ENCODE data around the gene CD209.

The CD209 gene

GRCh38 chr19:7729211-7729610 lies 18.1 kb downstream of the CD209 start:
- H3K27me3 ChIP-seq (ENCODE audit: control insufficient read depth, insufficient read depth, low read length): peaks cover 48% of the 10 kb centered on the region
- H3K36me3 ChIP-seq (ENCODE audit: control insufficient read depth, insufficient read depth, low read length): no peaks in the 10 kb centered on the region
- H3K27ac ChIP-seq (ENCODE audit: low read depth, low read length): no peak overlapping the region
- no peak overlapping the region for H3K9ac ChIP-seq (ENCODE audit: low read depth, low read length)
- no peak overlapping the region; the same call in 1 of the 2 replicates for H3K4me3 ChIP-seq (ENCODE audit: low read depth, low read length)
- H3K4me1 ChIP-seq (ENCODE audit: control insufficient read depth, insufficient read depth, low read length): 0 out of 2 replicates have a peak, but pooled peaks cover 10% of the 10 kb centered on the region
- no peaks in the 10 kb centered on the region for H3K9me3 ChIP-seq (ENCODE audit: control insufficient read depth, insufficient read depth, low read length)

GRCh38 chr19:7725791-7726190 lies 21.5 kb downstream of the CD209 start:
- Histone ChIP-seq H3K27me3 (ENCODE audit: control insufficient read depth, insufficient read depth, low read length) (peaks cover 33% of the 10 kb centered on the region), H3K4me3 (ENCODE audit: low read depth, low read length) (no peak overlapping the region), H3K4me1 (ENCODE audit: control insufficient read depth, insufficient read depth, low read length) (0 out of 2 replicates have a peak, but pooled peaks cover 10% of the 10 kb centered on the region), H3K9me3 (ENCODE audit: control insufficient read depth, insufficient read depth, low read length) (no peaks in the 10 kb centered on the region), H3K36me3 (ENCODE audit: control insufficient read depth, insufficient read depth, low read length) (no peaks in the 10 kb centered on the region), H3K27ac (ENCODE audit: low read depth, low read length) (no peak overlapping the region), H3K9ac (ENCODE audit: low read depth, low read length) (no peak overlapping the region)

GRCh38 chr19:7722231-7722651 lies 25.1 kb downstream of the CD209 start:
- Histone ChIP-seq H3K9me3 (ENCODE audit: control insufficient read depth, insufficient read depth, low read length) (no peaks in the 10 kb centered on the region), H3K9ac (ENCODE audit: low read depth, low read length) (no peak overlapping the region), H3K4me1 (ENCODE audit: control insufficient read depth, insufficient read depth, low read length) (no peaks in the 10 kb centered on the region), H3K4me3 (ENCODE audit: low read depth, low read length) (no peak overlapping the region), H3K36me3 (ENCODE audit: control insufficient read depth, insufficient read depth, low read length) (no peaks in the 10 kb centered on the region), H3K27ac (ENCODE audit: low read depth, low read length) (no peak overlapping the region), H3K27me3 (ENCODE audit: control insufficient read depth, insufficient read depth, low read length) (no peaks in the 10 kb centered on the region; the same call in 1 of the 2 replicates)

GRCh38 chr19:7720351-7720750 lies 27.0 kb downstream of the CD209 start:
- Histone ChIP-seq H3K36me3 (ENCODE audit: control insufficient read depth, insufficient read depth, low read length) (no peaks in the 10 kb centered on the region), H3K27ac (ENCODE audit: low read depth, low read length) (no peak overlapping the region), H3K4me1 (ENCODE audit: control insufficient read depth, insufficient read depth, low read length) (no peaks in the 10 kb centered on the region), H3K4me3 (ENCODE audit: low read depth, low read length) (no peak overlapping the region), H3K9me3 (ENCODE audit: control insufficient read depth, insufficient read depth, low read length) (no peaks in the 10 kb centered on the region), H3K27me3 (ENCODE audit: control insufficient read depth, insufficient read depth, low read length) (no peaks in the 10 kb centered on the region), H3K9ac (ENCODE audit: low read depth, low read length) (no peak overlapping the region)

GRCh38 chr19:7718668-7719067 lies 28.7 kb downstream of the CD209 start:
- Histone ChIP-seq H3K4me1 (ENCODE audit: control insufficient read depth, insufficient read depth, low read length) (no peaks in the 10 kb centered on the region), H3K27me3 (ENCODE audit: control insufficient read depth, insufficient read depth, low read length) (no peaks in the 10 kb centered on the region), H3K4me3 (ENCODE audit: low read depth, low read length) (no peak overlapping the region), H3K36me3 (ENCODE audit: control insufficient read depth, insufficient read depth, low read length) (no peaks in the 10 kb centered on the region), H3K9ac (ENCODE audit: low read depth, low read length) (no peak overlapping the region), H3K27ac (ENCODE audit: low read depth, low read length) (no peak overlapping the region), H3K9me3 (ENCODE audit: control insufficient read depth, insufficient read depth, low read length) (no peaks in the 10 kb centered on the region)

GRCh38 chr19:7716762-7717161 lies 30.6 kb downstream of the CD209 start:
- H3K27ac ChIP-seq (ENCODE audit: low read depth, low read length): no peak overlapping the region
- H3K27me3 ChIP-seq (ENCODE audit: control insufficient read depth, insufficient read depth, low read length): no peaks in the 10 kb centered on the region
- no peaks in the 10 kb centered on the region for H3K9me3 ChIP-seq (ENCODE audit: control insufficient read depth, insufficient read depth, low read length)
- no peak overlapping the region for H3K9ac ChIP-seq (ENCODE audit: low read depth, low read length)
- H3K4me1 ChIP-seq (ENCODE audit: control insufficient read depth, insufficient read depth, low read length): no peaks in the 10 kb centered on the region
- no peaks in the 10 kb centered on the region for H3K36me3 ChIP-seq (ENCODE audit: control insufficient read depth, insufficient read depth, low read length)
- no peak overlapping the region for H3K4me3 ChIP-seq (ENCODE audit: low read depth, low read length)

GRCh38 chr19:7715671-7716070 lies 31.7 kb downstream of the CD209 start:
- Histone ChIP-seq H3K27me3 (ENCODE audit: control insufficient read depth, insufficient read depth, low read length) (no peaks in the 10 kb centered on the region), H3K9me3 (ENCODE audit: control insufficient read depth, insufficient read depth, low read length) (no peaks in the 10 kb centered on the region), H3K9ac (ENCODE audit: low read depth, low read length) (no peak overlapping the region), H3K4me1 (ENCODE audit: control insufficient read depth, insufficient read depth, low read length) (no peaks in the 10 kb centered on the region), H3K36me3 (ENCODE audit: control insufficient read depth, insufficient read depth, low read length) (no peaks in the 10 kb centered on the region), H3K4me3 (ENCODE audit: low read depth, low read length) (no peak overlapping the region), H3K27ac (ENCODE audit: low read depth, low read length) (no peak overlapping the region)

- H3K36me3 ChIP-seq (ENCODE audit: control insufficient read depth, insufficient read depth, low read length): no peaks in the 10 kb centered on the region
- H3K9me3 ChIP-seq (ENCODE audit: control insufficient read depth, insufficient read depth, low read length): no peaks in the 10 kb centered on the region
- H3K27me3 ChIP-seq (ENCODE audit: control insufficient read depth, insufficient read depth, low read length): no peaks in the 10 kb centered on the region
- H3K4me1 ChIP-seq (ENCODE audit: control insufficient read depth, insufficient read depth, low read length): no peaks in the 10 kb centered on the region
- H3K9ac ChIP-seq (ENCODE audit: low read depth, low read length): no peak overlapping the region
- H3K4me3 ChIP-seq (ENCODE audit: low read depth, low read length): no peak overlapping the region
- H3K27ac ChIP-seq (ENCODE audit: low read depth, low read length): no peak overlapping the region
These were observed 36.7 kb downstream of the CD209 start for GRCh38 chr19:7710616-7711015.

GRCh38 chr19:7709932-7710460 lies 37.3 kb downstream of the CD209 start:
- Histone ChIP-seq H3K9me3 (ENCODE audit: control insufficient read depth, insufficient read depth, low read length) (no peaks in the 10 kb centered on the region), H3K4me3 (ENCODE audit: low read depth, low read length) (no peak overlapping the region), H3K36me3 (ENCODE audit: control insufficient read depth, insufficient read depth, low read length) (no peaks in the 10 kb centered on the region), H3K4me1 (ENCODE audit: control insufficient read depth, insufficient read depth, low read length) (no peaks in the 10 kb centered on the region), H3K9ac (ENCODE audit: low read depth, low read length) (no peak overlapping the region), H3K27ac (ENCODE audit: low read depth, low read length) (no peak overlapping the region), H3K27me3 (ENCODE audit: control insufficient read depth, insufficient read depth, low read length) (no peaks in the 10 kb centered on the region)

- H3K4me3 ChIP-seq (ENCODE audit: low read depth, low read length): no peak overlapping the region
- no peaks in the 10 kb centered on the region for H3K36me3 ChIP-seq (ENCODE audit: control insufficient read depth, insufficient read depth, low read length)
- H3K9ac ChIP-seq (ENCODE audit: low read depth, low read length): no peak overlapping the region
- no peaks in the 10 kb centered on the region for H3K9me3 ChIP-seq (ENCODE audit: control insufficient read depth, insufficient read depth, low read length)
- no peaks in the 10 kb centered on the region for H3K4me1 ChIP-seq (ENCODE audit: control insufficient read depth, insufficient read depth, low read length)
- H3K27ac ChIP-seq (ENCODE audit: low read depth, low read length): no peak overlapping the region
- no peaks in the 10 kb centered on the region for H3K27me3 ChIP-seq (ENCODE audit: control insufficient read depth, insufficient read depth, low read length)
These were observed 40.3 kb downstream of the CD209 start for GRCh38 chr19:7706955-7707456.

- Histone ChIP-seq H3K27me3 (ENCODE audit: control insufficient read depth, insufficient read depth, low read length) (no peaks in the 10 kb centered on the region), H3K9ac (ENCODE audit: low read depth, low read length) (no peak overlapping the region)
These were observed 41.0 kb downstream of the CD209 start for GRCh38 chr19:7706188-7706954.

More at GRCh38 chr19:7706188-7706954, 41.0 kb downstream of the CD209 start:
- Histone ChIP-seq H3K4me1 (ENCODE audit: control insufficient read depth, insufficient read depth, low read length) (no peaks in the 10 kb centered on the region), H3K36me3 (ENCODE audit: control insufficient read depth, insufficient read depth, low read length) (no peaks in the 10 kb centered on the region), H3K27ac (ENCODE audit: low read depth, low read length) (no peak overlapping the region), H3K9me3 (ENCODE audit: control insufficient read depth, insufficient read depth, low read length) (no peaks in the 10 kb centered on the region), H3K4me3 (ENCODE audit: low read depth, low read length) (no peak overlapping the region)

All from HUES48 (cell line).